ENCODE data around the gene ESPL1. TPM values are rescaled to one million over a fixed set of nuclear protein-coding genes. Genes with fewer than 3 reads are reported as not detected.

The ESPL1 gene
- total RNA-seq, 1 experiment from 2014 or later = 54.6 TPM

DNA sequence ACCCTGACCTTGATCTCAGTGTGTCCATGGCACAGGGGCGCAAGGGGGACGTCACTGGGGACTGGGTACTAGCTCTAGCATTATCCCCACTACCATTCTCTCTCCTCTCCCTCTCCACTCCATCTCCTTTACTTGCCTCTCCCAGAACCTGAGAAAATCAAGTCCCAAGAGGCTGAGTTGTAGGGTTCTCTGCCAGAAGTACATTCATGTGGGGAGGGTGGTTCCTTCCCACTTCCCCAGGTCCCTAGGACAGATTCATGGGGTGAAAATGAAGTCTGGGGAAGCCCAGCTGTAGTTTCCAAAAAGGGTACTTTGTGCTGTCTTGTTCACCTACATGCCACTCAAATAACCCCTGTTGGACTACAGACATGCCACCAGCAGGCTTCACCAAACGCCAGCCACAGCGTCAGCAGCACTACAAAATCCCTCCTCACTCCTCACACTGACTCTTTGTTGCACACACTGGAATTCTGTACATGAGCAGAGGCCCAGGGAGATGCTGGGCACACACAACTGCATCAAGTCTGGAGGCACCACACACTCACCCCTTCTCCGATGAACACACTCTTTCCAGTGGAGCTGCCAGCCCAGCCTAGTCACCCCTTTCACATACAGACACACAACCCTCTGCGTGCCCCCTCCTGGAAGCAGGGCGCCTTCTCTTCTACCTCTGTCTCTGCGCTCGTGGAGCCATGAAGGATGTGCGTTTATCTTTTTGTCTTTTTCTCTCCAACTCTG is 43.0 kb upstream of the ESPL1 start:
- DNase-seq (ENCODE audit: low read depth, low spot score) (no peak), ATAC-seq (no peak)
- peaks cover 34% of the 10 kb centered on the region for H3K4me1 ChIP-seq (ENCODE audit: control insufficient read depth, insufficient read depth, low read length)
- TF ChIP-seq TCF7L2 (IDR thresholded peaks at IDR 0.05; ENCODE audit: low read depth, low read length) (no peak), SIN3A (IDR thresholded peaks at IDR 0.05; ENCODE audit: borderline replicate concordance, insufficient read depth, low read depth, low read length) (no peak), POLR2AphosphoS5 (IDR thresholded peaks at IDR 0.05; ENCODE audit: low read depth, low read length) (no peak), CTCF (IDR thresholded peaks at IDR 0.05) (no peak)
- TF ChIP-seq, protein P1, sequence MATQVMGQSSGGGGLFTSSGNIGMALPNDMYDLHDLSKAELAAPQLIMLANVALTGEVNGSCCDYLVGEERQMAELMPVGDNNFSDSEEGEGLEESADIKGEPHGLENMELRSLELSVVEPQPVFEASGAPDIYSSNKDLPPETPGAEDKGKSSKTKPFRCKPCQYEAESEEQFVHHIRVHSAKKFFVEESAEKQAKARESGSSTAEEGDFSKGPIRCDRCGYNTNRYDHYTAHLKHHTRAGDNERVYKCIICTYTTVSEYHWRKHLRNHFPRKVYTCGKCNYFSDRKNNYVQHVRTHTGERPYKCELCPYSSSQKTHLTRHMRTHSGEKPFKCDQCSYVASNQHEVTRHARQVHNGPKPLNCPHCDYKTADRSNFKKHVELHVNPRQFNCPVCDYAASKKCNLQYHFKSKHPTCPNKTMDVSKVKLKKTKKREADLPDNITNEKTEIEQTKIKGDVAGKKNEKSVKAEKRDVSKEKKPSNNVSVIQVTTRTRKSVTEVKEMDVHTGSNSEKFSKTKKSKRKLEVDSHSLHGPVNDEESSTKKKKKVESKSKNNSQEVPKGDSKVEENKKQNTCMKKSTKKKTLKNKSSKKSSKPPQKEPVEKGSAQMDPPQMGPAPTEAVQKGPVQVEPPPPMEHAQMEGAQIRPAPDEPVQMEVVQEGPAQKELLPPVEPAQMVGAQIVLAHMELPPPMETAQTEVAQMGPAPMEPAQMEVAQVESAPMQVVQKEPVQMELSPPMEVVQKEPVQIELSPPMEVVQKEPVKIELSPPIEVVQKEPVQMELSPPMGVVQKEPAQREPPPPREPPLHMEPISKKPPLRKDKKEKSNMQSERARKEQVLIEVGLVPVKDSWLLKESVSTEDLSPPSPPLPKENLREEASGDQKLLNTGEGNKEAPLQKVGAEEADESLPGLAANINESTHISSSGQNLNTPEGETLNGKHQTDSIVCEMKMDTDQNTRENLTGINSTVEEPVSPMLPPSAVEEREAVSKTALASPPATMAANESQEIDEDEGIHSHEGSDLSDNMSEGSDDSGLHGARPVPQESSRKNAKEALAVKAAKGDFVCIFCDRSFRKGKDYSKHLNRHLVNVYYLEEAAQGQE (IDR thresholded peaks at IDR 0.05; ENCODE audit: insufficient read depth in 1 of 2, low read depth in 2 of 2, low read length in 1 of 2) = no peak
- no peaks in the 10 kb centered on the region for H3K9me3 ChIP-seq (ENCODE audit: control insufficient read depth, insufficient read depth, low read depth, low read length)
- CTCF ChIA-PET = interaction anchor here (0.6 kb wide), 1 partner anchor 95 kb away, joined by 9 read pairs; no protein-coding TSS in a partner anchor
- no peak overlapping the region for H3K4me3 ChIP-seq (ENCODE audit: low read depth in 2 of 2, low read length in 2 of 2)
- in situ Hi-C loops (cut with HindIII; ENCODE audit: low pct_unique_long_range_greater_than_20kb, low sequenced_read_pairs) = no loop called here
- BruUV-seq (replicated peaks) = TSS peak; percentile 46
- POLR2A ChIA-PET = no interaction called here
- intact Hi-C loops (cut with micrococcal nuclease; ENCODE audit: unreplicated experiment) = no loop called here
- no peaks in the 10 kb centered on the region for H3K27me3 ChIP-seq (ENCODE audit: control insufficient read depth, insufficient read depth, low read length)
- no peak overlapping the region; the same call in 1 of the 2 replicates for H3K27ac ChIP-seq (ENCODE audit: low read length)
- no peaks in the 10 kb centered on the region for H3K36me3 ChIP-seq (ENCODE audit: control insufficient read depth, insufficient read depth, low read length)

GRCh38 chr12:53225635-53226424 is 42.3 kb upstream of the ESPL1 start:
- no peak overlapping the region for H3K27ac ChIP-seq (ENCODE audit: low read length)
- no peaks in the 10 kb centered on the region for H3K27me3 ChIP-seq (ENCODE audit: control insufficient read depth, insufficient read depth, low read length)
- TF ChIP-seq, protein P1 (IDR thresholded peaks at IDR 0.05; ENCODE audit: insufficient read depth in 1 of 2, low read depth in 2 of 2, low read length in 1 of 2) = no peak
- no peak for TF ChIP-seq CTCF (IDR thresholded peaks at IDR 0.05)
- TF ChIP-seq POLR2AphosphoS5 (IDR thresholded peaks at IDR 0.05; ENCODE audit: low read depth, low read length) = no peak
- no peak for TF ChIP-seq TCF7L2 (IDR thresholded peaks at IDR 0.05; ENCODE audit: low read depth, low read length)
- no peak for TF ChIP-seq SIN3A (IDR thresholded peaks at IDR 0.05; ENCODE audit: borderline replicate concordance, insufficient read depth, low read depth, low read length)
- intact Hi-C loops (cut with micrococcal nuclease; ENCODE audit: unreplicated experiment) (no loop called here), in situ Hi-C loops (cut with HindIII; ENCODE audit: low pct_unique_long_range_greater_than_20kb, low sequenced_read_pairs) (no loop called here)
- BruUV-seq (replicated peaks) = no TSS peak
- H3K4me1 ChIP-seq (ENCODE audit: control insufficient read depth, insufficient read depth, low read length) = peaks cover 35% of the 10 kb centered on the region
- no peaks in the 10 kb centered on the region for H3K9me3 ChIP-seq (ENCODE audit: control insufficient read depth, insufficient read depth, low read depth, low read length)
- ATAC-seq (no peak), DNase-seq (ENCODE audit: low read depth, low spot score) (no peak)
- POLR2A ChIA-PET = no interaction called here
- CTCF ChIA-PET = interaction anchor here (0.6 kb wide), 1 partner anchor 46 kb away, joined by 3 read pairs; no protein-coding TSS in a partner anchor
- no peak overlapping the region for H3K4me3 ChIP-seq (ENCODE audit: low read depth in 2 of 2, low read length in 2 of 2)
- H3K36me3 ChIP-seq (ENCODE audit: control insufficient read depth, insufficient read depth, low read length) = no peaks in the 10 kb centered on the region

Measured in Panc1 (cell line).